Kidney capillary endothelial cell (primary cell): ENCODE results near the gene FOXR1.
"Not testable (repeated sequence)": the region's sequence is repeated elsewhere in the genome, so short reads cannot be mapped to it uniquely, and the experiment has no call there.

ENCODE experiments used
- DNase-seq: peaks from one replicate; pipeline ENCODE4 v3.0.0-alpha.2; 2018; ENCODE audit warnings: low spot score

The FOXR1 gene

DNA sequence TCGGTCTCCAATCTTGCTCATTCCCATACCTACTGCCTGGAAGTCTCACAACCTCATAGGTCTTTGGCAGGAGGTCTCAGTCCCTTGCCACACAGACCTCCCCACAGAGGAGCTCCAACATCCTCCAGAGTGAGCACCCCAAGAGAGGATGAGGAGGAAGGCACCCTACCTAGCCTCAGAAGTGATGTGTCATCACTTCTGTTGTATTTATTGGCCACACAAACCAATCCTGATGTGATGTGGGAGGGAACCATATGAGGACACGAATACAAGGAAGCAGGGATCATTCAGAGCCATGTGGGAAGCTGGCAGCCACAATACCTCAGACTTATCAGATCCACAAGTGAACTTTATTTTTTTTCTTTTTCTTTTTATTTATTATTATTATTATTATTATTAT lies 24.5 kb upstream of the FOXR1 start:
- no peak for DNase-seq

DNA sequence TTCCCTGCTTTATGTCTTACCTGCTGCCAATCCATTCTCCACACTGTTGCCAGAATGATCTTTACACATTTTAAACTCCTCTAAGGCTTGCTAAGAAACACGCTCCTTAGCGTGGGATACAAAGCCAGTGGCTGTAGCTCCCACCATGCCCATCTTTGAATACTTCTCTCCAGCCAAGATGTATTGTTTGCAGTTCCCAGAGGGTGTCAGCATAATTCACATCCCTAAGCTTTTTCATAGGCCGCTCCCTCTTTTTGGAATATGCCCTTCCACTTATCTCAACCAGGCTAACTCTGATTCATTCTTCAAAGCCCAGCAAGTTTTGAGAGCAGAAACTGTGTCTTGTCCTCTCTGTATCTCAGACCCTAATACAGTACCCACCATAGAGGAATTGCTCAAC lies 23.6 kb upstream of the FOXR1 start:
- no peak for DNase-seq

DNA sequence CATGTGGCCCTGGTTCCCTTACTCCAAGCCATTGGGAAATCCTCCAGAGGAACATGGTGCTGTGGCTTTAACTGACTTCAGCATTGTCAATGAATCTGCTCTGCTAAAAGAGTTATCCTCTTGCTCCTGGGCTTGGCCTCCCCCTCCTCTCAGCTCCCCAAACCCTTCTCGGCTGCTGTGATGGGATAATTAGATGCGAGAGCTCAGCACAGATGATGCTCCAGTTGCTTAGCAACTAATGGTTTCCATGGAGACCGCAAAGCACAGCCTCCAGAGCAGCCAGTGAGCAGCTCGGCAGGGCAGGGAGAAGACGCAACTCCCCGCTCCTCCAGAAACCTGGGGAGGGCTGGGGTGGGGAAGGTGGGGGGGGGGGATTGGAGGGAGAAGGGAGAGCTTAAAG lies 18.3 kb upstream of the FOXR1 start:
- no peak for DNase-seq

DNA sequence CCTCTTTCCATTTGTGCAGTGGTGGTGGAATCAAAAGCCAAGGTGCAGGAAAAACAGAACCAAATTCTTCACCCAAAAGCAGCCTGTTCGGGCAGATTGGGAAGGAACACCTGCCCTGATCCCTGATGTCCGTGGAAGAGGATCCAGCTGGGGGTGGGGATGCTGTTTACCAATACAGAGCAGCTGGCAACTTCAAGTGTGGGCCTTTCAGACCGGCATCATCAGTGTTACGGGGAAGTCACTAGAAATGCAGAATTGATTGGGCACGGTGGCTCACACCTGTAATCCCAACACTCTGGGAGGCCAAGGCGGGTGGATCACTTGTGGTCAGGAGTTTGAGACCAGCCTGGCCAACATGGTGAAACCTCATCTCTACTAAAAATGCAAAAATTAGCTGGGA lies 17.6 kb upstream of the FOXR1 start:
- DNase-seq, result not testable (repeated sequence)

DNA sequence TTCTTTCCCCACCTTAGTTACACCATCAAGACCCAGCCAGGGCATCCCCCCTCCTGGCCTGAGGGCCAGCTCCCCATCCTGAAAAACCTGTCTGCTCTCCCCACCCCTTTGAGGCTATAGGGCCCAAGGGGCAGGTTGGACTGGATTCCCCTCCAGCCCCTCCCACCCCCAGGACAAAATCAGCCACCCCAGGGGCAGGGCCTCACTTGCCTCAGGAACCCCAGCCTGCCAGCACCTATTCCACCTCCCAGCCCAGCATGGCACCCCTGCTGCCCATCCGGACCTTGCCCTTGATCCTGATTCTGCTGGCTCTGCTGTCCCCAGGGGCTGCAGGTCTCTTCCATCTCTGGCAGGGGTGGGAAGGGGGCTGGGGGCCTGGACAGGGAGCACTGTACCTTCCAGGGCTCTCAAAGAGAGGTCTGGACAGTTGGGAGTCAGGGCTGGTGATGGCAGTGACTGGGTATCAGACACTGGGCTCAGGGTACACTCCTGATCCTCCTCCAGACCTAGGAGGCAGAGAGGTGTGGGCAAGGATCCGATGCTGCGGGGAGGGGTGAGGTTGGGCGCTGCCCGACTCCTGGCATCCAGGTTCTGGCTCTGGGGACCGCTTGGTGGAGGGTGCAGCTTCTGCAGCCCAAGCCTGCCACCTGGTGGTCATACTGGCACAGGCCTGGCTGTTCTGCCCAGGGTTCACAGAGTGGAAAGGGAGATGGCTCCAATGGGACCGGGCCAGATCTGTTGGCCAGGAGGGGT lies 15.3 kb upstream of the FOXR1 start, which contains the start of gene UPK2:
Gene UPK2, plus strand, starts transcription at position 205 of the 753 bp plus-strand sequence. Its CDS starts 53 bp downstream, at position 258.
- DNase-seq, result peak; percentile 82

DNA sequence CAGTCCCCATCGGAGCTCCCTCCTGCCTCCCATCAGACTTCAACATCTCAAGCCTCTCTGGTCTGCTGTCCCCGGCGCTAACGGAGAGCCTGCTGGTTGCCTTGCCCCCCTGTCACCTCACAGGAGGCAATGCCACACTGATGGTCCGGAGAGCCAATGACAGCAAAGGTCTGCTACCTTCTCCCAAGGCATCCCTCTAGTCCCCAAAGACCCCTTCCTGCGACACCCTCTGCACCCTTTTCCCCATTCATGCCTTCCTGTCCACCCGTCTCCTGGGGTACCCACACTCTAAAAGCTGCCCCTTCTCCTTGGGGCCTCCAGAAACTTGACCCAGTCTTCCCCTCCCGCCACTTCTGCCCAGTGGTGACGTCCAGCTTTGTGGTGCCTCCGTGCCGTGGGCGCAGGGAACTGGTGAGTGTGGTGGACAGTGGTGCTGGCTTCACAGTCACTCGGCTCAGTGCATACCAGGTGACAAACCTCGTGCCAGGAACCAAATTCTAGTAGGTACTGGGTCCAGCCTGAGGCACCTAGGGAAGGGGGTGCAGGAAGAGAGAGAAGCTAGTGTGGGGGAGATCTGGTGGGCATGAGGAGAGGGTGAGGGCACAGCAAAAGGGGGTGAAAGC lies 14.6 kb upstream of the FOXR1 start:
- DNase-seq, result no peak

DNA sequence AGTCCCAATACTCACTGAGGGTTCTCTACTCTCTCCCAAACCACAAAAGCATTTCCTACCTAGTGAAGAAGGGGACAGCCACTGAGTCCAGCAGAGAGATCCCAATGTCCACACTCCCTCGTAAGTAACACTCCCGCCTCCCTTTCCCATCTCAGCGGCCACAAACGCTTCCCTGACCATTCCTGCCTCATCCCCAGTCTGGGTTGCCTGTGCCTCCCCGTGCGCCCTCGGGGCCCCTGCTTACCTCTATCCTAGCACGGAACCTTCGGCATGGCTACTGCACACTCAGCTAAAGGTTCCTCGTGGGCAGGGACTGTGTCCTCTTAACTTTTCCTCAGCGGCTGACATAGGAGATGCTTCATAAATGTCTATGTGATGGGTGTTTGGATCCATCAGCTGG lies 14.0 kb upstream of the FOXR1 start:
- DNase-seq, result no peak

DNA sequence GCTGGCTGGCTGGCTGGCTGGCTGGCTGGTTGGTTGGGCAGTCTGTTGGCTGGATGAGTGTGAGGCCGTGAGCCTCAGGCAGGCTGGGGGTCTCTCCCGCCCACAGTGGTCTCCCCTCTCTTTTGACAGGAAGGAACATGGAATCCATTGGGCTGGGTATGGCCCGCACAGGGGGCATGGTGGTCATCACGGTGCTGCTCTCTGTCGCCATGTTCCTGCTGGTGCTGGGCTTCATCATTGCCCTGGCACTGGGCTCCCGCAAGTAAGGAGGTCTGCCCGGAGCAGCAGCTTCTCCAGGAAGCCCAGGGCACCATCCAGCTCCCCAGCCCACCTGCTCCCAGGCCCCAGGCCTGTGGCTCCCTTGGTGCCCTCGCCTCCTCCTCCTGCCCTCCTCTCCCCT lies 13.6 kb upstream of the FOXR1 start:
- DNase-seq, result no peak

DNA sequence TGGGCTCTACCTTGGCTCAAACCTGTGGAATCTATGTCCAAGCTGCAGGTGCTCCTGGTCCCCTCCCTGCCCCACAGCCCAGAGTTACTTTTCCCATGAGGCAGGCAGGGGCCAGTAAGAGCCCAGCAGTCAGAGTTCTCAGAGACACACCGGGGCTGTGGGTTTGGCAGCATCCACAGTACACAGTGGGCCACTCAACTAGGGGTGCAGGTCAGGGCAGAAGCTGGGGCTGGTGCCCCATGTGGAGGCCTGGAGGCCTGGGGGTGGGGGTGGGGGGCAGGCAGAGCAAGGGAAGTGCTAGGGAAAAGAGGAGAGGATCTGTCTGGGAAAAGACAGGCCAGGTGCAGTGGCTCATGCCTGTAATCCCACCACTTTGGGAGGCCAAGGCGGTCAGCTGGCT lies 13.0 kb upstream of the FOXR1 start:
- no peak for DNase-seq

DNA sequence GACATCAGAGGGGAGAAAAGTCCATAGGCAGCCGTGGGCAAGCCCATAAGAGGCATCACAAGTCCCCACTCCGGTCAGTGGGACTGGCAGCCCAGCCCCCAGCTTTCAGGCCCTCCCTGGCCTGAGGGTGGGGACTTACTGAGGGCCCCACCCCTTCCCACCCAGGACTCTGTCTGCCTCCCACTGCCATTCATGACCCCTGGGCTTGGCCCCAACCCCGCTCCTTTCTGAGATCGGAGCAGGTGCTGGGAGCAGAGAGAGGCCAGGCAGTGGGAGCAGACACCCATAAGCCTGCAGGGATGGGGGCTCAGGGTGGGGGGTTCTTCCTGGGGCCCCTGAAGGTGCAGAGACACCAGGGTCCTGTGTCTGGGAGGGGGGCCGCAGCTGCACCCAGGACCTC lies 10.4 kb upstream of the FOXR1 start:
- no peak for DNase-seq

DNA sequence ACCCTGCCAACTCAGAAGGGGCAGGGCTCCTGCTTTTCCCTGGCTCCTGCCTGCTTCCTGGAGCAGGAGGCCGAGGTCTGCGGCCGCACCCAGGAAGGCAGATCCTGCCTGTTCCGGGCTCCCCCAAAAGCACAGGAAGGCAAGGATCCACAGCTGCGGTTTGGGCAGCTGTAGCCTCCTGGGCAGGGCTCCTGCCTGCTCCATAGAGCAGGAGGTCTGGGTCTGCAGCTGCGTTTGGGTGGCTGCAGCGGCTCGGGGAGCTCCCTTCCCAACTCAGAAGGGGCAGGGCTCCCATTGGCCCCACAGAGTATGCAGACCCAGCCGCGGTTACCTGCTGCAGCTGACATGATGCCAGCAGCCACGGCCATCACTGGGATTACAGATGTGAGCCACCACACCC lies 10.0 kb upstream of the FOXR1 start:
- DNase-seq, result no peak

DNA sequence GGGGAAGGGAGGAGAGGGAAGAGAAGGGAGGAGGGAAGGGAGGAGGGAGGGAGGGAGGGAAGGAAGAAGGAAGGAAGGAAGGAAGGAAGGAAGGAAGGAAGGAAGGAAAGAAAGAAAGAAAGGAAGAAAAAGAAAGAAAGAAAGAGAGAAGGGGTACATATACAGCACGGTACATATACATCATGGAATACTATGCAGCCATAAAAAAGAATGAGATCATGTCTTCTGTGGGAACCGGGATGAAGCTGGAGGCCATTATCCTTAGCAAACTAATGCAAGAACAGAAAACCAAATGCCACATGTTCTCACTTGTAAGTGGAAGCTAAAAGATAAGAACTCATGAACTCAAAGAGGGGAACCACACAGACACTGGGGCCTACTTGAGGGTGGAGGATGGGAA lies 2.1 kb upstream of the FOXR1 start:
- not testable (repeated sequence) for DNase-seq

DNA sequence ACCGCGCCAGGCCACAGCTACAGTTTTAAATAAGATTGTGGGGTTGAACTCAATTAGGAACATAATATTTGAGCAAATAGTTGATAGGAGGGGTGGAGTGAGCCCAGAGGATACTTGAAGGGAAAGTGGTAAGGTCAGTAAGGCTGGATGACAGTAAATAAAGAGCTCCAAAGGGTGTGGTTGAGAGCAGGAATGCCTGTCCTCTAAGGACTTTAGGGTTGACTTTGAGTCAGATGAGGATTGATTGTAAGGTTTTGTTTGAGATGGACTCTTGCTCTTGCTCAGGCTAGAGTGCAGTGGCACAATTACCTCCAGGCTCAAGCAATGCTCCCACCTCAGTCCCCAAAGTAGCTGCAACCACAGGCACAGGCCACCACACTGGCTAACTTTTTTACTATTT lies 2.4 kb downstream of the FOXR1 start:
- no peak for DNase-seq

DNA sequence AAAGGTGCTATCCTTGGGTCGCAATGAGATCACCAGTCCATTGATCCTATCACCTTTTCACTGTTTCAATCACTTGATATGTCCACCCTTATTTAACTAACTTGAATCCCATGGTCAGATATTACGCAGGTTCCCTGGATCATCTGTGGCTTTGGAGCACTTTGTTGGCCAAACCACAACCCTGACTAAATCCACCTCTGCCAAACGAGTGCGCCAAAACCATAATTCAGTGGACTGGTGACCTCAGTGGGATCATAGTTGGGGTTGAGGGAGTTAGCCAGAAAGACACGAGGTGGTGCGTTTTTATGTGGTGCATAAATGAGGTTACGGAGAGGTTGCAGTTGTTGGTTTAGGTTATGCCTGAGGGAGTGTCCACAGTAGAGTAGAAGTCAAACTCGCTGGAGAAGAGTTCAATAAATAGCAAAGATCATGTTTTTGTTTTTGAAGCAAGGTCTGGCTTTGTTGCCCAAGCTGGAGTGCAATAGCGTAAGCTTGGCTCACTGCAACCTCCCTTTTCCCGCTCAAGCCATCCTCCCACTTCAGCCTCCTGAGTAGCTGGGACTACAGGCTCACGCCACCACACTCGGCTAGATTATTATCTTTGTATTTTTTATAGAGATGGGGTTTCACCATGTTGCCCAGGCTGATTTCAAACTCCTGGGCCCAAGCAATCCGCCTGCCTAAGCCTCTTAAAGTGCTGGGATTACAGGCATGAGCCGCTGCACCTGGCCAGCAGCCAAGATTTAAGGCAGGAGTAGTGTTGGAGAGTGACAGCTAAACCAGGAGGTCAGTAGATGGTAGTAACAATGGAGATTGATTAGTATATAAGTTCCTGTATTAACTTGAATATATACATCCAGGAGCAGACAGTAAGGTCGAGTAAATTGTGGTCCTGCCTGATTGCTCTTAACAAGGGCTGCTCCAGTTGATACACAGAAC lies 4.5 kb downstream of the FOXR1 start:
- no peak for DNase-seq

DNA sequence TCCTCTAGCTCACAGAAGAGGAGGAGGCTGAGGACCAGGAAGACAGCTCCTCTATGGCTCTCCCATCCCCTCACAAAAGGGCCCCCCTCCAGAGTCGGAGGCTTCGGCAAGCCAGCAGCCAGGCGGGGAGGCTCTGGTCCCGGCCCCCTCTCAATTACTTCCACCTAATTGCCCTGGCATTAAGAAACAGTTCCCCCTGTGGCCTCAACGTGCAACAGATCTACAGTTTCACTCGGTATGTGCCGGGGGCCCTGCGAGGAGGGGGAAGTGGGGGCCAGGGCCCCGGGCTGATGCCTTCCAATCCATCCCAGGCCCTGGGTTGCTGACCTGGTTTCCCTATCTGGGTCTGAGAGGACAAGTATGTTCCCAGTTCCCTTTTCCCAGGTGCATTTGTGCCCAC lies 7.9 kb downstream of the FOXR1 start:
- no peak for DNase-seq

DNA sequence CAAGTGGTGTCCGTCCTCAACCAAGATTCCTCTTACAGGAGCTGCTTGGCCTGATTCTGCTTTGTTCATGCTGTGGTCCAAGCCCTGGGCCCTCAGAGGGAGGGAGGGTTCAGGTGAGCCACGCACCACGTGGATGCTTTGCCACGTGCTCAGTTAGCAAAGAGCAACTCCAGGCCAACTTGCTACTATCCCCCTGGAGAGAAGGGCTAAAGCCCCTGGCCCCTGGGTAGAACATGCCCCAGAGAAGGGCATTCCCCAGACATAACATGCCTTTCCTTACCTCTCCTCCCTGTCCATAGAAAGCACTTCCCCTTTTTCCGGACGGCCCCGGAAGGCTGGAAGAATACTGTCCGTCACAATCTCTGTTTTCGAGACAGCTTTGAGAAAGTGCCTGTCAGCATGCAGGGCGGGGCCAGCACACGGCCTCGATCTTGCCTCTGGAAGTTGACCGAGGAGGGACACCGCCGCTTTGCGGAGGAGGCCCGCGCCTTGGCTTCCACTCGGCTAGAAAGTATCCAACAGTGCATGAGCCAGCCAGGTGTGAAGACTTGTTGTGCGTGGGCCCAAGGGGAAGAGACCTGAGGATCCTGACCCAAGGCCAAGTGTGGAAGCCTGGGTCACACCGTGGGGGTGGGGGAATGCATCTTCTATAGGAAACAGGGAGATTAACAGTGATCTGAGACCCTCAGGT lies 8.8 kb downstream of the FOXR1 start:
- DNase-seq, result no peak

DNA sequence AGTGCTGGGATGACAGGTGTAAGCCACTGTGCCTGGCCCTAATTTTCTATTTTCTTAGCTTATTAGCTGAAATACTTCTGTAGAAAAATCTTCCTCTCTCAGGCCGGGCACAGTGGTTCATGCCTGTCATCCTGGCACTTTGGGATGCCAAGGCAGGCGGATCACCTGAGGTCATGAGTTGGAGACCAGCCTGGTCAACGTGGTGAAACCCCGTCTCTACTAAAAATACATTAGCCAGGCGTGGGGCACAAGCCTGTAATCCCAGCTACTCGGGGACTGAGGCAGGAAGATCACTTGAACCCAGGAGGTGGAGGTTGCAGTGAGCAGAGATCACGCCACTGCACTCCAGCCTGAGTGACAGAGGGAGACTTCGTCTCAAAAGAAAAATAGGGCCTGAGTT lies 12.8 kb downstream of the FOXR1 start:
- not testable (repeated sequence) for DNase-seq

DNA sequence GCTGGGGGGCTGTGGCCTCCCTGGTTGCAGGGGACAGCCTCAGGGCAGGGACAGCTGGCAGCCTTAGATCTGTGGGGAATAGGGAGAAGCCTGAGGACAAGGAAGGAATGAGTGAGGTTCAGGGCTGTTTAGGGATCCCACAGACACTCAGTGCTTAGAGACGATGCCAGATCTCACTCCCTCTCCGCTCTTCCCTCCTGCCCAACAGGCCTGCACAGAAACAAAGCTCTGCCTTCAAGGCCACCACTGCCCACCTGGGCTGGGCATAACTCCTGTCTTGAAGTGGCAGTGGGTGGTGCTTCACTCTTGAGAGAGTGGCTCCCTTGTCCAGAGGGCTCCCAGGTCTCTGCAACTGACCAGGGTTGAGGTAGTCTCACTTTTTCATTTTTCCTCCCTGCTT lies 13.3 kb downstream of the FOXR1 start:
- no peak for DNase-seq

DNA sequence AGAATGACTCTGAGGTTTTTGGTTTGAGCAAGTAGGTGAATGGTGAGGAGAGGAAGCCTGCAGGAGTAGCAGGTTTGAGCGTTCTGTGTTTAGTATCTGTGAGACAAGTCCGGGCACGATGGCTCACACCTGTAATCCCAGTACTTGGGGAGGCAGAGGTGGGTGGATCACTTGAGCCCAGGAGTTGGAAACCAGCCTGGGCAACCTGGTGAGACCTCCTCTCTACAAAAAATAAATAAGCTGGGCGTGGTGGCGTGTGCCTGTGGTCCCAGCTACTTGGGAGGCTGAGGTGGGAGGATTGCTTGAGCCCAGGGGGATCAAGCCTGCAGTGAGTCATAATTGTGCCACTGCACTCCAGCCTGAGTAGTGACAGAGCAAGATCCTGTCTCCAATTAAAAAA lies 16.7 kb downstream of the FOXR1 start:
- no peak for DNase-seq

DNA sequence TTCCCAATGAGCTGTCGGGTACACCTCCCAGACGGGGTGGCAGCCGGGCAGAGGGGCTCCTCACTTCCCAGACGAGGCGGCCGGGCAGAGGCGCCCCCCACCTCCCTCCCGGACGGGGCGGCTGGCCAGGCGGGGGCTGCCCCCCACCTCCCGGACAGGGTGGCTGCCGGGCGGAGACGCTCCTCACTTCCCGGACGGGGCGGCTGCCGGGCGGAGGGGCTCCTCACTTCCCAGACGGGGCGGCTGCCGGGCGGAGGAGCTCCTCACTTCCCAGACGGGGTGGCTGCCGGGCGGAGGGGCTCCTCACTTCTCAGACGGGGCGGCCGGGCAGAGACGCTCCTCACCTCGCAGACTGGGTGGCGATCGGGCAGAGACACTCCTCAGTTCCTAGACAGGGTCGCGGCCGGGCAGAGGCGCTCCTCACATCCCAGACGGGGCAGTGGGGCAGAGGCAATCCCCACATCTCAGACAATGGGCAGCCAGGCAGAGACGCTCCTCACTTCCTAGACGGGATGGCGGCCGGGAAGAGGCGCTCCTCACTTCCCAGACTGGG lies 20.0 kb downstream of the FOXR1 start:
- not testable (repeated sequence) for DNase-seq

DNA sequence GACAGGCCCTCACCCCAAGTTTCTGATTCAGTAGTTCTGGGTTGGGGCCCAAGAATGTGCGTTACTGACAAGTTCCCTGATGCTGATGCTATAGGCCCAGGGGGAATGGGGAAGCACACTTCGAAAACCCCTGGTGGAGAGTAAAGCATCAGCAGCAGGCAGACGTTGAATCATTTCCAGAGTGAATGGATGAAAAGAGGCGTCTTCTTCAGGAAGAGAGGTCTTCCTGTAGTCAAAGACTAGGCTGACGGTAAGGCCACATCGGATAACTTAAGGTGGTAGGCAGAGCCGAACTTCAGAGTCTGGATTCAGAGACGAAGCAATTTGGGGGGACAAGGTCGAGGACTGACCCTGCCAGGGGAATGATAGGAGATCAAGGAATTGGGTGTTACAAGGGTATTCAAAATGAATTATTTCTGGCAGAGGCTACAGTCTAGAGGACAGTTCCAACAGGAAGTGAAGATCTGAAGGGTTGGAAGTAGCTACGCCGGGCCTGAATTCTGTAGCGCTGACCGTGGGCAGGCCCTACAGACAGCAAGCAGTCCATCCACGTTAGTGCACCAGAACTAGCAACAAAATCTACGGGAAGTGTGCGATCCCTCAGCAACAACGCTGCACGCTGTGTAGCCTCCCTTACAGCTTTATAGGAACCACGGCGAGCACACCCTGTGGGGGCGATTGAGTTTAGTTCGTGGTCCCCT lies 25.5 kb downstream of the FOXR1 start:
- DNase-seq, result peak; percentile 40
